Kidney (tissue), 14 donors: ENCODE data around the gene YWHAE. TPM values are rescaled to one million over a fixed set of nuclear protein-coding genes. Genes with fewer than 3 reads are reported as not detected.

ENCODE experiments used
- DNase-seq, 5 donors: peaks; one replicate each; pipeline ENCODE4 v3.0.0-alpha.2; 2013 to 2020
- FAIRE-seq: peaks from 2 replicates; lab custom pipeline; 2012; peaks lifted over from hg19 to GRCh38; lab: Jason Lieb, UNC
- H3K27ac ChIP-seq, 2 donors: one replicate each; pipeline ENCODE4 v1.7.0; 2013; ENCODE audit warnings: low read depth in 2 of 2, low read length in 2 of 2, inconsistent platforms in 1 of 2
- H3K27me3 ChIP-seq: one replicate; pipeline ENCODE4 v1.7.1; 2013; ENCODE audit warnings: low read length, inconsistent platforms; ENCODE audit not compliant: control insufficient read depth, insufficient read depth
- H3K36me3 ChIP-seq, 3 donors: one replicate each; pipeline versions ENCODE4 v1.7.0 to v1.7.1; 2013; ENCODE audit warnings: low read length in 3 of 3, control low read depth in 1 of 3, inconsistent platforms in 1 of 3; ENCODE audit not compliant: insufficient read depth in 3 of 3, control insufficient read depth in 2 of 3
- H3K4me1 ChIP-seq, 3 donors: one replicate each; pipeline versions ENCODE4 v1.7.0 to v1.7.1; 2013; ENCODE audit warnings: low read length in 3 of 3, inconsistent platforms in 1 of 3, low read depth in 1 of 3; ENCODE audit not compliant: control insufficient read depth in 2 of 3, insufficient read depth in 2 of 3
- H3K4me3 ChIP-seq, 3 donors: one replicate each; pipeline versions ENCODE4 v1.7.0 to v1.8.1; 2013; ENCODE audit warnings: low read length in 3 of 3, control low read depth in 1 of 3, inconsistent platforms in 1 of 3
- H3K9ac ChIP-seq, 3 donors: one replicate each; pipeline versions ENCODE4 v1.7.0 to v1.7.1; 2013; ENCODE audit warnings: low read length in 3 of 3, control low read depth in 1 of 3, inconsistent platforms in 1 of 3
- H3K9me3 ChIP-seq, 3 donors: one replicate each; pipeline versions ENCODE4 v1.7.0 to v1.7.1; 2013; ENCODE audit warnings: low read length in 3 of 3, control low read depth in 1 of 3, inconsistent platforms in 1 of 3; ENCODE audit not compliant: control insufficient read depth in 2 of 3, insufficient read depth in 1 of 3
- intact Hi-C: fragments of 100-400 bp; cut with DNase I; formaldehyde crosslinking; loops from one replicate; pipeline ENCODE4 v1.11.1; 2022
- polyA plus RNA-seq: library from polyadenylated mRNA; stranded (reverse); fragments of 350-450 nt; fragmentation: Illumina TruSeq; extraction: RNeasy Lipid Tissue Mini Kit (QIAGEN cat#74804); gene quantifications from one replicate; pipeline ENCODE4 v1.2.3, GENCODE V29; 2014; ENCODE audit warnings: low read depth, low replicate concordance; ENCODE audit not compliant: insufficient read depth
- total RNA-seq: library from RNA; stranded (reverse); fragmentation: NEBNext Ultra II Directional; extraction: Animal tissue kit (Norgen Biotek cat#: 25700); gene quantifications from one replicate; pipeline ENCODE4 v1.2.1, GENCODE V29; 2021
- TF ChIP-seq, protein P1 (sequence below): IDR thresholded peaks from 3 replicates; pipeline ENCODE4 v1.5.1; 2012; ENCODE audit warnings: mild to moderate bottlenecking, moderate library complexity, borderline replicate concordance; ENCODE audit not compliant: insufficient read depth; ENCODE audit errors: extremely low read depth
- donor health status: control.
- donor health status: control.
- donor health status: control.
- donor health status: control.
- donor health status: control.
- donor health status: DM: yes; HTN: yes; CAD: no.
- donor health status: Normal renal cell carcinoma (clear cell type).

YWHAE gene
- total and polyA plus RNA-seq, 2 donors from 2014 or later: 495 to 591 TPM

DNA sequence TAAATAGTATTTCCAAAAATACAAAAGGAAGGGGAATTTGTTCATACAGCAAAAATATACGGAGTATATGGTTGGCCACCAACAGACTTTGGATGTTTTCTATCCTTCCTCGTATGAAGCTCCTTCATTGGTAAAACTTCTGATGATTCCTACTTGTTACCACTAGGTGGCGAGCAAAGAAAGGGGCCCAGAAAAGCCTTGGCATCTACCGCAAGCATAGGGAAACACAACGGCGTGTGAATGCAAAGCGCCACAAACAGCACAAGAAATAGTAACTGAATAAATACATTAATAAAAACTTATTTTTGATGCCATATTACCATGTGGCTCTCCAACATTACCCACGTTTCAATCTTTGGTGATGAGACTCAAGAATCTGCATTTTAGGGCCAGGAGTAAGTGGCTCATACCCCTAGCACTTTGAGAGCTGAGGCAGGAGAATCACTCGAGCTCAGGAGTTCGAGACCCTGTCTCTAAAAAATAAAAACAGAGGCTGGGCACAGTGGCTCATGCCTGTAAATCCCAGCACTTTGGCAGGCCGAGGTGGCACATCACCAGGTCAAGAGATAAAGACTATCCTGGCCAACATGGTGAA lies 34.5 kb downstream of the YWHAE start:
- H3K36me3 ChIP-seq: peaks cover 6 to 10% (median 8%) of the 10 kb centered on the region in 3 donors
- DNase-seq: peak in 4 of 5 donors; percentile 56 to 90 (median 76)
- TF ChIP-seq, protein P1, sequence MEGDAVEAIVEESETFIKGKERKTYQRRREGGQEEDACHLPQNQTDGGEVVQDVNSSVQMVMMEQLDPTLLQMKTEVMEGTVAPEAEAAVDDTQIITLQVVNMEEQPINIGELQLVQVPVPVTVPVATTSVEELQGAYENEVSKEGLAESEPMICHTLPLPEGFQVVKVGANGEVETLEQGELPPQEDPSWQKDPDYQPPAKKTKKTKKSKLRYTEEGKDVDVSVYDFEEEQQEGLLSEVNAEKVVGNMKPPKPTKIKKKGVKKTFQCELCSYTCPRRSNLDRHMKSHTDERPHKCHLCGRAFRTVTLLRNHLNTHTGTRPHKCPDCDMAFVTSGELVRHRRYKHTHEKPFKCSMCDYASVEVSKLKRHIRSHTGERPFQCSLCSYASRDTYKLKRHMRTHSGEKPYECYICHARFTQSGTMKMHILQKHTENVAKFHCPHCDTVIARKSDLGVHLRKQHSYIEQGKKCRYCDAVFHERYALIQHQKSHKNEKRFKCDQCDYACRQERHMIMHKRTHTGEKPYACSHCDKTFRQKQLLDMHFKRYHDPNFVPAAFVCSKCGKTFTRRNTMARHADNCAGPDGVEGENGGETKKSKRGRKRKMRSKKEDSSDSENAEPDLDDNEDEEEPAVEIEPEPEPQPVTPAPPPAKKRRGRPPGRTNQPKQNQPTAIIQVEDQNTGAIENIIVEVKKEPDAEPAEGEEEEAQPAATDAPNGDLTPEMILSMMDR: peak; percentile 76
- H3K9ac ChIP-seq: no peak overlapping the region
- H3K4me1 ChIP-seq: peaks cover 2 to 16% (median 14%) of the 10 kb centered on the region in 3 donors
- no peaks in the 10 kb centered on the region for H3K27me3 ChIP-seq
- no peaks in the 10 kb centered on the region for H3K9me3 ChIP-seq
- intact Hi-C loops: no loop called here
- no peak overlapping the region for H3K27ac ChIP-seq
- H3K4me3 ChIP-seq: peak overlapping the region in 1 of 3 donors; percentile 42
- FAIRE-seq: peak; percentile 73

DNA sequence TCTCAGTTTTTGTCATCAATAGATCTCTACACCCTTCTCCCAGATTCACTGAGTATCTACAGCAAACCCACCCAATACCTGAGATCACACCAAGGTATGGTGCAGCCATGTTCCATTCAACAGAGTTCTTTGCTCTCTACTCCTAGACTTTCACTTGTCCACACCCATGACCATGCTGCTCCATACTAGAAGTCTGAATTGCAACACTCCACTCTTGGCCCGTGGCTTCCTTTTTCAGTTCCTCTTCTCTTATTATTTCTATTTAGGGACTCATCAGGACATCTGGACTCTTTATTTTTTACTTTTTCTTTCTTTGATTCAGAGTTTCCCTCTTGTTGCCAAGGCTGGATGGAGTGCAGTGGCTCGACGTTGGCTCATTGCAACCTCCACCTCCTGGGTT lies 37.1 kb downstream of the YWHAE start:
- no peak overlapping the region for H3K27ac ChIP-seq

DNA sequence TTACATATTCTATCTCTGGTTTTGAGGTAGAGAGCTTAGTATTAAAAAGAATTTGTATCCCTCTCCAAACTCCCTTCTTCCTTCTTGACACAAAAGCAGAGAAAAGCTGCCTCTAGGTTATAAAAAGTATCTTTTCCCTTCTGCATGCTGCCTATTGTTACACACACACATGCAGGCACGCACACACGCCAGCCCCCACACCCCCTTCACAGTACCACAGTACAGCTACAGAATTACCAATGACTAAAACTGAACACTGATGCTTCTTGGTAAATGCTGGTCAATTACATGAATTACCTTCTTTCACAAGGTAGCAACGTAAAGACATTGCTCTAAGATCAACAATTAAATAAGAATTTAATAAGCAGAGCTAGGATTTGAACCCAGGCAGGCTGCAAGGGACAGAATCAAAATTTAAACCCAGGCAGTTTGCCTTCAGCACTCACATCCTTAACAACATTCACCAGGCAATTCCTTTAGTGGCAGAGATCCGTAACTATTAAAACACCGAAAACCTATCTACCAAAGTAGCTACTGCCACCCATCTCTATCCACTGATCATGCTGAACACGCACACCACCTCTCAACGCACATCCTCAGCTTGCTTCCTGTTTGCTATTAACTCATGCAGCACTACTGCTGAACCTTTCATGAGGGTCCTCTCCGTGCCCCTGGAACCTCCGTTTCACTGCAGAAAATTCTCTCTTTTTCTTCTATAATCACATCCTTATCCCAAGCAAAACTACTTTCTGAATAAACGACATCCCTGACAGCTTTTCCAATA lies 37.8 kb downstream of the YWHAE start:
- H3K9ac ChIP-seq: no peak overlapping the region
- TF ChIP-seq, protein P1: no peak
- DNase-seq (peak in 1 of 5 donors; percentile 23), FAIRE-seq (no peak)
- H3K27ac ChIP-seq: no peak overlapping the region
- intact Hi-C loops: no loop called here
- H3K9me3 ChIP-seq: no peaks in the 10 kb centered on the region
- no peaks in the 10 kb centered on the region for H3K27me3 ChIP-seq
- H3K4me3 ChIP-seq: no peak overlapping the region
- H3K4me1 ChIP-seq: peaks cover 2 to 12% (median 12%) of the 10 kb centered on the region in 3 donors
- H3K36me3 ChIP-seq: peaks cover 6 to 20% (median 11%) of the 10 kb centered on the region in 3 donors

More for the DNA sequence above, 37.1 kb downstream of the YWHAE start:
- FAIRE-seq (no peak), DNase-seq (no peak)
- H3K9ac ChIP-seq: no peak overlapping the region
- TF ChIP-seq, protein P1: no peak
- no peak overlapping the region for H3K4me3 ChIP-seq
- H3K36me3 ChIP-seq: peaks cover 6 to 16% (median 11%) of the 10 kb centered on the region in 3 donors
- no peaks in the 10 kb centered on the region for H3K27me3 ChIP-seq
- intact Hi-C loops: no loop called here
- H3K4me1 ChIP-seq: peaks cover 2 to 14% (median 12%) of the 10 kb centered on the region in 3 donors
- H3K9me3 ChIP-seq: no peaks in the 10 kb centered on the region
